HEK293 (cell line): ENCODE measurements around the gene ACP1.

Experiments used
- CTCF ChIA-PET: fragments of 350-600 bp; formaldehyde crosslinking; extraction: SDS; loops from one replicate; lab custom pipeline; 2021; ENCODE audit warnings: antibody characterized with exemption; lab: Yijun Ruan, JAX
- POLR2A ChIA-PET: fragments of 300-600 bp; formaldehyde crosslinking; extraction: SDS; loops from one replicate; lab custom pipeline; 2020; ENCODE audit warnings: antibody characterized with exemption, inconsistent platforms; lab: Yijun Ruan, JAX
- H3K27ac ChIP-seq: fragments of 200-500 bp; sonication (Bioruptor generic); 2 replicates; pipeline ENCODE4 v1.5.1; 2014; ENCODE audit warnings: low read depth, low read length, control low read depth, inconsistent platforms; ENCODE audit errors: extremely low read depth
- H3K36me3 ChIP-seq, 2 experiments: fragments of 200-500 bp in 1 of 2; sonication (Bioruptor generic) in 1 of 2; 1 replicate in 1 of 2; 2 replicates in 1 of 2; pipeline ENCODE4 v1.5.1; 2014 to 2017; ENCODE audit warnings: inconsistent platforms in 2 of 2, low read length in 2 of 2; ENCODE audit not compliant: control insufficient read depth in 2 of 2, insufficient read depth in 1 of 2
- H3K4me1 ChIP-seq: fragments of 200-500 bp; sonication (Bioruptor generic); 2 replicates; pipeline ENCODE4 v1.5.1; 2014; ENCODE audit warnings: mild to moderate bottlenecking, low read length, inconsistent platforms; ENCODE audit not compliant: control insufficient read depth, insufficient read depth
- H3K4me3 ChIP-seq: 2 replicates; pipeline ENCODE4 v1.5.1; 2011; ENCODE audit warnings: low read depth, mild to moderate bottlenecking, control low read depth, low read length, moderate library complexity
- H3K9me3 ChIP-seq: fragments of 200-500 bp; sonication (Bioruptor generic); 2 replicates; pipeline ENCODE4 v1.5.1; 2014; ENCODE audit warnings: low read depth, low read length, inconsistent platforms; ENCODE audit not compliant: control insufficient read depth, insufficient read depth
- GFI1B ChIP-seq: fragments of 450-650 bp; formaldehyde crosslinking; IDR thresholded peaks from 2 replicates; pipeline ENCODE4 v1.5.1; 2016; ENCODE audit warnings: missing biosample characterization, missing genetic modification characterization
- SP2 ChIP-seq: fragments of 450-650 bp; formaldehyde crosslinking; IDR thresholded peaks from 2 replicates; pipeline ENCODE4 v1.5.1; 2016; ENCODE audit warnings: missing biosample characterization, missing genetic modification characterization
- YY1 ChIP-seq: fragments of 450-650 bp; formaldehyde crosslinking; IDR thresholded peaks from 2 replicates; pipeline ENCODE4 v1.5.1; 2018; ENCODE audit warnings: missing biosample characterization, missing genetic modification characterization
- ZFP69B ChIP-seq: fragments of 450-650 bp; formaldehyde crosslinking; IDR thresholded peaks from 2 replicates; pipeline ENCODE4 v1.5.1; 2016; ENCODE audit warnings: missing biosample characterization, missing genetic modification characterization
- ZNF10 ChIP-seq: fragments of 450-650 bp; formaldehyde crosslinking; IDR thresholded peaks from 2 replicates; pipeline ENCODE4 v1.5.1; 2017; ENCODE audit warnings: missing biosample characterization, missing genetic modification characterization
- ZNF112 ChIP-seq: fragments of 450-650 bp; formaldehyde crosslinking; IDR thresholded peaks from 2 replicates; pipeline ENCODE4 v1.5.0; 2017; ENCODE audit warnings: missing biosample characterization, missing genetic modification characterization
- ZNF138 ChIP-seq: fragments of 450-650 bp; formaldehyde crosslinking; IDR thresholded peaks from 2 replicates; pipeline ENCODE4 v1.5.1; 2016; ENCODE audit warnings: missing biosample characterization, missing genetic modification characterization, borderline replicate concordance
- ZNF148 ChIP-seq: fragments of 450-650 bp; formaldehyde crosslinking; IDR thresholded peaks from 2 replicates; pipeline ENCODE4 v1.5.0; 2017; ENCODE audit warnings: missing biosample characterization, missing genetic modification characterization, borderline replicate concordance
- ZNF174 ChIP-seq: fragments of 450-650 bp; formaldehyde crosslinking; IDR thresholded peaks from 2 replicates; pipeline ENCODE4 v1.5.0; 2017; ENCODE audit warnings: missing biosample characterization, mild to moderate bottlenecking, missing genetic modification characterization
- ZNF211 ChIP-seq: fragments of 450-650 bp; formaldehyde crosslinking; IDR thresholded peaks from 2 replicates; pipeline ENCODE4 v1.5.1; 2016; ENCODE audit warnings: low read depth, missing biosample characterization, missing genetic modification characterization
- ZNF24 ChIP-seq: fragments of 450-650 bp; formaldehyde crosslinking; IDR thresholded peaks from 2 replicates; pipeline ENCODE4 v1.5.1; 2016; ENCODE audit warnings: missing biosample characterization, missing genetic modification characterization
- ZNF354C ChIP-seq: fragments of 450-650 bp; formaldehyde crosslinking; IDR thresholded peaks from 2 replicates; pipeline ENCODE4 v1.5.1; 2016; ENCODE audit warnings: missing biosample characterization, missing genetic modification characterization, low read depth, borderline replicate concordance
- ZNF426 ChIP-seq: fragments of 450-650 bp; formaldehyde crosslinking; IDR thresholded peaks from 2 replicates; pipeline ENCODE4 v1.5.1; 2017; ENCODE audit warnings: missing biosample characterization, missing genetic modification characterization, mild to moderate bottlenecking, inconsistent platforms, moderate library complexity
- ZNF518A ChIP-seq: fragments of 450-650 bp; formaldehyde crosslinking; conservative IDR thresholded peaks from 2 replicates; pipeline ENCODE4 v1.5.1; 2016; ENCODE audit warnings: low read depth, missing biosample characterization, missing genetic modification characterization
- ZNF544 ChIP-seq: fragments of 450-650 bp; formaldehyde crosslinking; IDR thresholded peaks from 2 replicates; pipeline ENCODE4 v1.5.0; 2017; ENCODE audit warnings: missing biosample characterization, missing genetic modification characterization
- ZNF621 ChIP-seq: fragments of 450-650 bp; formaldehyde crosslinking; IDR thresholded peaks from 2 replicates; pipeline ENCODE4 v1.5.1; 2017; ENCODE audit warnings: missing biosample characterization, missing genetic modification characterization
- ZNF623 ChIP-seq: fragments of 450-650 bp; formaldehyde crosslinking; IDR thresholded peaks from 2 replicates; pipeline ENCODE4 v1.5.1; 2016; ENCODE audit warnings: missing biosample characterization, missing genetic modification characterization
- ZNF645 ChIP-seq: fragments of 450-650 bp; formaldehyde crosslinking; IDR thresholded peaks from 2 replicates; pipeline ENCODE4; 2016; ENCODE audit warnings: missing biosample characterization, missing genetic modification characterization
- ZNF677 ChIP-seq: fragments of 450-650 bp; IDR thresholded peaks from 2 replicates; pipeline ENCODE4 v1.5.0; 2018; ENCODE audit warnings: missing biosample characterization, mild to moderate bottlenecking, missing genetic modification characterization, moderate library complexity
- ZNF704 ChIP-seq: fragments of 450-650 bp; formaldehyde crosslinking; IDR thresholded peaks from 2 replicates; pipeline ENCODE4 v1.5.1; 2016; ENCODE audit warnings: missing biosample characterization, missing genetic modification characterization
- ZNF837 ChIP-seq: fragments of 450-650 bp; formaldehyde crosslinking; IDR thresholded peaks from 2 replicates; pipeline ENCODE4 v1.5.1; 2016; ENCODE audit warnings: missing biosample characterization, missing genetic modification characterization
- ZSCAN18 ChIP-seq: fragments of 450-650 bp; formaldehyde crosslinking; IDR thresholded peaks from 2 replicates; pipeline ENCODE4 v1.5.1; 2016; ENCODE audit warnings: missing biosample characterization, missing genetic modification characterization

Gene ACP1

GRCh38 chr2:279956-280649 lies 15.4 kb downstream of the ACP1 start (continued):
- TF ChIP-seq ZSCAN18 (tag by site-specific recombination): no peak
- no peak for TF ChIP-seq ZNF704
- no peak for TF ChIP-seq ZNF112

GRCh38 chr2:280650-281110 lies 15.9 kb downstream of the ACP1 start:
- CTCF ChIA-PET: interaction anchor here (0.5 kb wide), 1 partner anchor 139 kb away, joined by 3 read pairs; no protein-coding TSS in a partner anchor
- Histone ChIP-seq H3K27ac (no peak overlapping the region), H3K36me3 (peaks cover 7 to 72% of the 10 kb centered on the region in 2 experiments; a peak in 2 of 3 replicates)
- TF ChIP-seq ZNF426 (tag by site-specific recombination) (no peak), ZNF354C (tag by site-specific recombination) (no peak), ZNF174 (tag by site-specific recombination) (no peak), ZNF544 (tag by site-specific recombination) (no peak), ZFP69B (tag by site-specific recombination) (no peak), SP2 (no peak)
- TF ChIP-seq, all 188 proteins: peak for 0
- Histone ChIP-seq H3K9me3 (no peaks in the 10 kb centered on the region), H3K4me1 (no peaks in the 10 kb centered on the region), H3K4me3 (no peak overlapping the region)
- POLR2A ChIA-PET: no interaction called here

- H3K4me3 ChIP-seq: no peak overlapping the region
- peaks cover 7 to 65% of the 10 kb centered on the region in 2 experiments; a peak in 2 of 3 replicates for H3K36me3 ChIP-seq
- POLR2A ChIA-PET: no interaction called here
- H3K27ac ChIP-seq: no peak overlapping the region
- H3K9me3 ChIP-seq: no peaks in the 10 kb centered on the region
- CTCF ChIA-PET: no interaction called here
- H3K4me1 ChIP-seq: no peaks in the 10 kb centered on the region
- TF ChIP-seq ZNF645 (tag by site-specific recombination) (no peak), ZNF148 (tag by site-specific recombination) (no peak), ZNF10 (tag by site-specific recombination) (no peak), ZNF677 (tag by site-specific recombination) (no peak), ZNF211 (tag by site-specific recombination) (no peak), ZNF837 (tag by site-specific recombination) (no peak), YY1 (tag by site-specific recombination) (no peak), ZNF623 (no peak), ZNF621 (tag by site-specific recombination) (no peak), ZNF138 (tag by site-specific recombination) (no peak), ZNF24 (tag by site-specific recombination) (no peak), GFI1B (no peak), ZNF174 (tag by site-specific recombination) (no peak), ZNF518A (tag by site-specific recombination) (no peak)
Measured at GRCh38 chr2:281381-281780, 16.6 kb downstream of the ACP1 start.
